G401.6 (cell line): Measurements from ENCODE around the gene ASTL.

ENCODE experiments used
- FAIRE-seq: peaks from 2 replicates; lab custom pipeline; 2012; peaks lifted over from hg19 to GRCh38; lab: Jason Lieb, UNC

Gene ASTL

DNA sequence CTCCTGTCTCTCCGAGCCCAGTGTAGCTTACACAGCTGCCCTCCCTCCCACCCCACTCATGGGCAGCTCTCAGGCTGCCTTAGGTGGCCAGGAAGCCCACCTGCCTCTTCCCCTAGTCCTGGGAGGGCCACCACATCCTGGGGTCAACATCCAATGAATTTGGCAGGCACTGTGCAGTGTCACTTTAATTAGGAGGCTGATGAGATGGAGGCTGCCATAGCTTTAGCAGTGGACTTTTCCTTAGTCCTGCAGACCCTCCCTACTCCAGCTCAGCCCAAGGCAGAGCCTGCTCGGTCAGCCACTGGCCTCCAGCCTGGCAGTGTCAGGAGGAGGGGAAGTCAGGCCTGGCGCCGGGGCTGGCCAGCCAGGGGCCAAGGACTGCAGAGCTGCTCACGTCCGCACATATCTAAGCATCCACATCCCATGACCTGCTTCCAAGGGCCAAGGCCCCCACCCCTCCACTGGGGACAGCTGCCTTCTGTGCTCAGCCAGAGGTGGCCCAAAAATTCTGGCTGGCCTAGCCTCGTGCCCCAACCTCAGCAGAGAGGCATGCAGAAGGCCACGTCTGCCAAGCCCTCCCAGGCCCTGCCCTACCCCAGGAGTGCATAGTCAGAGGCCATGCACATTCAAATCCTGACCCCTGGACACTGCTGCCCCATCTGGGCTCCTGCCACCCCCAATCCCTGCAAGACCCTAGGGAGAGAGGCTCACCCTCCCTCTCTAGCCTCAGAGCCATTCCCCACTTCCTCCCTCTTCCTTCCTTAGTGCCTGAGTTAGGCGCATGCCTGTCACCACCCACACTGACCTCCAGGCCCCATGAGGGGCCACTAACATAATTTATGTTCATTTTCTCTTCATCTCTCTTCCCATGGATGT is 55.0 kb downstream of the ASTL start:
- FAIRE-seq = no peak

DNA sequence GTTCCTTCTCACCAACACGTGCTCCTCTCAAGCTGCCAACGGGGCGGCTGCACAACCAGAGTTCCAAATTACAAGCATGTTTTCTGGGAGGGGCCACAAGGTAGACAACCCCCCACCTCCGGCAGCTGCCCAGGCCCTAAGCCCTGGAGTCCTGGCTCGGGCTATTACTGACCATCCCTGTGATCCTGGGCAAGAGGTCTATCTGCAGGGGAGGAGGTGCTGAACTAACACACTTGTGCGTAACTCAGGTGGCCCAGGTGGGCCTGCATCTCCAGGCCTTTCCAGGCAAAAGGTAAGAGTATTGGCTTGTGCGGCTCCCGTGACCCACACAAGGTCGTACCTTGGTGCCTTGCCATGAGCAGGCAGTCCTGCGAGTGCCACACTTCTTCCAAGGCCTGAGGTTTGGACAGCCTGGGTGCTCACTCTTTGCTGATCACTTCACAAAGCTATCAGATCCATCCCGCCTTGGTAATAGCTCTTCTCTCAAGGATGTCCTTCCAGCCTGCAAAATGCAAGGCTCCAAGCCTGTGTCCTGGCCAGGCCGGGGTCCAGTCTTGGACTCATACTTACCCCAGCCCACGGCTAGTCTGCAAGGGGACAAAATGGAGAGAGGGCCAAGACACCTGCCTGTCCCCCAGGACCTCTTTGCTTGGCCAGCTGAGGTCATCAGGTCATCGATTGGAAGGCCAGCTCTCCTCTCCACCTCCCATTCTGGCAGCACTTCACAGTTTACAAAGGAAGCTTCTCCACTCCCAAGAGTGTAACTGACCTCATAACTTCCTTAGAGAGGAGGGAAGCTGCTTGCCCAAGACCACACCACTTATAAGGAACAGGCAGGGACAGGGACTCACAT is 55.9 kb downstream of the ASTL start:
- FAIRE-seq = no peak

DNA sequence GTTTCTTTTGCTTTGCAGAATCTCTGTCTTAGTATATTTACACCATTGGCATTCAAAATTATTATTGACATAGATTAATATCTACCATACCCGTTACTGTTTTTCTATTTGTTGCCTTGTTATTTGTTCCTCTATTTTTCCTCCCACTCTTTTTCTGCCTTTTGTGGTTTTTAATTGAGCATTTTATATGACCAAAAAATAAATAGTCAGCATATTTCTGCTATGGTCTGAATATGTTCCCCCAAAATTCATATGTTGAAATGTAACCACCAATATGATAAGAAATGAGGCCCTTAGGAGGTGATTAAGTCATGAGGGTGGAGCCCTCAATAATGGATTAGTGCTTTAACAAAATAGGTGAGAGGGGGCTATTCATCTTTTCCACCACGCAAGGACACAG is 57.3 kb downstream of the ASTL start:
- no peak for FAIRE-seq

DNA sequence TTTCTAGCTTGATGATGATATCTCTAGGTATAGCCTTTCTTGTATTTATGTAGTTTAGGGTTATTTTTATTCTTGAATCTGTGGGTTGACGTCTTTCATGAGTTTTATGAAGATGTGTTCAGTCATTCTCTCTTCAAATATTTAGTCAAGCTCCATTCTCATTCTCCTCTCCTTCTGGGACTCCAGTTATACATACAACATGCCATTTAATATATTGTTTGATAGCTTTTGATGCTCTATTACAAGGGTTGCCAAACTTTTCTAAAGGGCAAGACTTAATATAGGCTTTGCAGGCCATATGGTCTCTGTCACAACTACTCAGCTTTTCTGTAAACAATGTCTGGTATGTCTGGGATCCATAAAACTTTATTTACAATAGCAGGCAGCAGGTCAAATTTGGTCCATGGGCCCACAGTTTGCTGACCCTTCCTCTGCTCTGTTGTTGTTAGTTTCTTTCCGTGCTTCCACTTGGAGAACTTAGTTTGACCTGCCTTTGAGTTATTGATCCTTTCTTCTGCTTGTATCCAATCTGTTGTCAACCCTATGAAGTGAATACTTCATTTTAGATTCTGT is 63.0 kb downstream of the ASTL start:
- FAIRE-seq = no peak

DNA sequence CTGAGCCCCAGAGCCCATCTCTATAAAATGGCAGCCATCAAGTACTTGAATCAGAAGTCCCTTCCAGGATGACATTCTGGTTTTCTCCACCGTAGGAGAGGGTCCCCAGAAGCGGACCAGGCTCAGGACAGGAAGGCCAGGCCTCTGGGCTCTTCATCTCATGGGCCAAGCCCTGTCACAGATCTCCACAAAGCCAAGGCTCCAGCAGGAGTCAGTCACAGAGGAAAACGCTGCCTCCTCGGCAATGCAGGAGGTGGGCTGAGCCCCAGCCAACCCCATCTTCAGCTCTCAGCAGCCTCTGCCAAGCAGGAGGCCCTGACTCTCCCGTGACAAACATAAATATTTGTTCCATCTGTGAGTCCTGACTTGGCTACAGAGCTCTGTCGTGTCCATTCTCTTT is 64.1 kb downstream of the ASTL start:
- no peak for FAIRE-seq

DNA sequence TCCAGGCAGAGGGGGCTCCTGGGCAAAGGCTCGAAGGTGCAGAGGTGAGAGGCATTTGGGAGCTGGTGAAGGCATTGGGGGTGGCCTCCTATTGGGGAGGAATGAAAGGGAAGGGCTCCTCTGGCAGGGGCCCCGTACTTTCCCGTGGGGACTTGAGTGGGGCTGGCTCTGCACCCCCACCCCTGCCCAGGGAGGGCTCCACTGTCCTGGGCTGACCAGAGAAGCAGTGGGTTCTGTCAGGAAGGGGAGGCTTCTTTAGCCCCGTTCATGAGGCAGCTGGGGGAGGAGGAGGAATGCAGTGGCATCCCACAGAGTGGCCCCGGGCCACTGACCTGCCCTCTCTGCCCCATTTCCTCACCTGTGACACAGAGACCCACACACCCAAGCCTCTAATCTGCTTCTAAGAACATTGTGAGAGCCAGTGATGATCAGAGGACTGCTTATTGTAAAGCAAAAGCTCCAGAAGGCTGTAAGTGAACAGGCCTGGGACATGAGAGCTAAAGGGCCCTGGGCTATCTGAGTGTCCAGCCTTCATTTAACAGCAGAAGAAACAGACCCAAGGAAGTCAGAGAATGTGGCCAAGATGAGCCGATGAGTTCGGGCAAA is 65.0 kb downstream of the ASTL start:
- FAIRE-seq = no peak
